ENCODE results near the gene KRT33B. TPM values are rescaled to one million over a fixed set of nuclear protein-coding genes. Genes with fewer than 3 reads are reported as not detected.

The KRT33B gene
- total and polyA plus RNA-seq, 2 of the 8 experiments (the other 6 are each of a cell fraction or from before 2014, with no cell fraction given): not detected

DNA sequence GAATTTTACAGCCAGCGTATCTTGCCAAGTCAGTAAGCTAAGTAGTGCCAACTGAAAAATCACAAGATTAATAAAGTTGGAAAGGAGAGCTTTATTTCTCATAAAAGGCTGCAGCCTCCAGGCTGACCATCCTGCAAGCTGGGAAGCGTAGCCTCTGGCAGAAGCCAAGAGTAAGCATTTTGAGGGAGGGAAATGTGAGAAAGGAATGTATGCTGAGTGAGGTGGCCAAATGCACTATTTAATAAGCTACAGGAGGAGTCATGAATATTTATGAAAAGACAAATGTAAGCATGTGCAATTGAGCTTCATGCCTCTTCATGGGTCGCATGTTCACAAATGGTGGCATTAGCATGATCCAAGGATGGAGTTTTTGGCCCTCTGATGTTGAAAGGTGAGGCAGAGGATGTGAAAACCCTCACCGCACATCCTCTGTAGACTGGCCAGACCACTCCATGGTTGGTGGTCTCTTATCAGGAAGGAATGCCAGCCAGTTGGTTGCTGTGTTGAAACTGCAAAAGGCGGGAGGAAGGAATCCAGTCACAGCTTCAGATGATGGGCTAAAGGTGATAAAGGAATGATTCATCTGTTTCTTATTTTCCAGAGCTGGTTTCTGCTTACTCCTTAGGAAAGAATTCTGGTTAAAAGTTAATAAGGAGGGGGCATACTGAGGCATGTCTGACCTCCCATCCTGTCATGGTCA, 9.2 kb downstream of the KRT33B start:
- Histone ChIP-seq H3K27ac (ENCODE audit: low read depth, low read length) (no peak overlapping the region), H3K23ac (ENCODE audit: insufficient read length) (no peak overlapping the region), H2BK5ac (ENCODE audit: low read depth, low read length) (no peak overlapping the region), H2BK12ac (ENCODE audit: low read depth, low read length) (no peak overlapping the region), H2BK15ac (ENCODE audit: low read length) (no peak overlapping the region), H3K4me2 (ENCODE audit: insufficient read depth in 1 of 2, low read depth in 2 of 2, low read length in 2 of 2) (no peak overlapping the region), H4K91ac (replicated peaks; ENCODE audit: insufficient read length, low read length) (no peak overlapping the region), H3K36me3 (ENCODE audit: control insufficient read depth in 2 of 4, insufficient read depth in 4 of 4, low read length in 3 of 4) (no peaks in the 10 kb centered on the region), H4K8ac (ENCODE audit: extremely low read depth, insufficient read depth, low read length) (no peak overlapping the region), H2BK120ac (replicated peaks; ENCODE audit: low read depth, low read length) (no peak overlapping the region), H3K14ac (ENCODE audit: insufficient read length) (no peak overlapping the region), H3K23me2 (ENCODE audit: low read depth, low read length) (no peaks in the 10 kb centered on the region), H3K4ac (replicated peaks; ENCODE audit: insufficient read length, low read depth, low read length) (no peak overlapping the region), H4K5ac (ENCODE audit: insufficient read length, low read depth, low read length) (no peak overlapping the region), H4K20me1 (replicated peaks in 1 of 2; ENCODE audit: control insufficient read depth in 1 of 2, insufficient read depth in 2 of 2, low read length in 2 of 2) (no peaks in the 10 kb centered on the region), H2AFZ (ENCODE audit: low read length) (no peak overlapping the region), H3K4me3 (ENCODE audit: extremely low read depth in 1 of 4, insufficient read depth in 2 of 4, low read depth in 3 of 4, low read length in 4 of 4) (no peak overlapping the region), H2BK20ac (ENCODE audit: low read length) (no peak overlapping the region), H3K9me3 (ENCODE audit: insufficient read depth in 2 of 2, low read depth in 1 of 2, low read length in 1 of 2) (peaks cover 2% of the 10 kb centered on the region in 2 experiments; a peak in 2 of 4 replicates), H3K56ac (replicated peaks; ENCODE audit: insufficient read length, low read depth, low read length) (no peak overlapping the region), H3K4me1 (replicated peaks in 1 of 4; ENCODE audit: control insufficient read depth in 3 of 4, insufficient read depth in 4 of 4, low read length in 3 of 4) (no peaks in the 10 kb centered on the region), H3K9ac (replicated peaks in 1 of 4; ENCODE audit: extremely low read depth in 1 of 4, low read depth in 3 of 4, low read length in 3 of 4) (no peak overlapping the region), H3K27me3 (replicated peaks in 1 of 4; ENCODE audit: control insufficient read depth in 3 of 4, extremely low read depth in 1 of 4, insufficient read depth in 3 of 4, low read length in 3 of 4) (no peaks in the 10 kb centered on the region), H3K18ac (ENCODE audit: extremely low read depth, low read length) (no peak overlapping the region), H3K79me1 (ENCODE audit: low read depth, low read length) (no peaks in the 10 kb centered on the region), H3K79me2 (ENCODE audit: control insufficient read depth in 1 of 2, insufficient read depth in 2 of 2, low read length in 2 of 2) (no peaks in the 10 kb centered on the region), H2AK5ac (ENCODE audit: low read depth, low read length) (no peak overlapping the region)
- ChIA-PET CTCF (ENCODE audit: partially characterized antibody) (interaction anchor here (0.6 to 1.3 kb wide), 3 partner anchors 57 to 248 kb away, joined by 3 to 5 read pairs (median 3); no protein-coding TSS in a partner anchor), POLR2A (ENCODE audit: partially characterized antibody) (interaction anchor here (0.7 kb wide), 1 partner anchor 9 kb away, joined by 3 read pairs; the partner anchor contains the start of gene KRT33B)
- TF ChIP-seq RNF2 (IDR thresholded peaks at IDR 0.05; ENCODE audit: borderline replicate concordance, low read depth, low read length, missing control alignments, poor library complexity, severe bottlenecking) (no peak), POLR2AphosphoS5 (IDR thresholded peaks at IDR 0.05; ENCODE audit: low read depth, low read length) (no peak), CHD2 (IDR thresholded peaks at IDR 0.05; ENCODE audit: low read length) (no peak), HDAC6 (IDR thresholded peaks at IDR 0.05; ENCODE audit: low read depth, low read length) (no peak), NRF1 (IDR thresholded peaks at IDR 0.05; ENCODE audit: low read depth, low read length) (no peak), EGR1 (IDR thresholded peaks at IDR 0.05; ENCODE audit: borderline replicate concordance, low read depth, low read length) (no peak), POU5F1 (IDR thresholded peaks at IDR 0.05; ENCODE audit: low read depth, low read length) (no peak), SUZ12 (IDR thresholded peaks at IDR 0.05; ENCODE audit: low read length) (no peak), ASH2L (IDR thresholded peaks at IDR 0.05; ENCODE audit: low read length) (no peak)
- WGBS, 2 experiments (ENCODE audit: extremely low coverage in 1 of 2, insufficient coverage in 1 of 2, insufficient read length in 1 of 2, insufficient replicate concordance in 2 of 2, low coverage in 1 of 2, low lambda C conversion rate in 2 of 2, missing lambda C conversion rate in 1 of 2): 93% methylated on average over 5 of the region's 5 CpGs; no CpG with 5 or more reads in 1 of the 2 experiments
- DNase-seq (ENCODE audit: low read depth in 1 of 2, low spot score in 2 of 2) (no peak), FAIRE-seq (no peak)
